ENCODE data around the gene MGAM2.

Gene MGAM2

GRCh38 chr7:142176901-142177300, 65.4 kb downstream of the MGAM2 start:
- no peak for DNase-seq (ENCODE audit: low read depth in 2 of 2)

- DNase-seq (ENCODE audit: low read depth in 2 of 2), result no peak
Measured at GRCh38 chr7:142177869-142178268, 66.4 kb downstream of the MGAM2 start.

- no peak for DNase-seq (ENCODE audit: low read depth in 2 of 2)
Measured at GRCh38 chr7:142180426-142180825, 68.9 kb downstream of the MGAM2 start.

GRCh38 chr7:142181211-142181610, 69.7 kb downstream of the MGAM2 start:
- DNase-seq (ENCODE audit: low read depth in 2 of 2), result no peak

- no peak for DNase-seq (ENCODE audit: low read depth in 2 of 2)
Measured at GRCh38 chr7:142181966-142182365, 70.4 kb downstream of the MGAM2 start.

GRCh38 chr7:142185069-142185468, 73.6 kb downstream of the MGAM2 start:
- DNase-seq (ENCODE audit: low read depth in 2 of 2), result no peak

GRCh38 chr7:142185801-142186200, 74.3 kb downstream of the MGAM2 start:
- DNase-seq (ENCODE audit: low read depth in 2 of 2), result no peak

GRCh38 chr7:142188154-142188553, 76.6 kb downstream of the MGAM2 start:
- DNase-seq (ENCODE audit: low read depth in 2 of 2), result no peak

GRCh38 chr7:142188846-142189245, 77.3 kb downstream of the MGAM2 start:
- DNase-seq (ENCODE audit: low read depth in 2 of 2), result no peak

- DNase-seq (ENCODE audit: low read depth in 2 of 2), result no peak
Measured at GRCh38 chr7:142194201-142194600, 82.7 kb downstream of the MGAM2 start.

GRCh38 chr7:142196066-142196840, 84.7 kb downstream of the MGAM2 start:
- no peak for DNase-seq (ENCODE audit: low read depth in 2 of 2)

GRCh38 chr7:142200206-142200605, 88.7 kb downstream of the MGAM2 start:
- no peak for DNase-seq (ENCODE audit: low read depth in 2 of 2)

- no peak for DNase-seq (ENCODE audit: low read depth in 2 of 2)
Measured at GRCh38 chr7:142228537-142229104, 117.1 kb downstream of the MGAM2 start.

GRCh38 chr7:142231716-142232115, 120.2 kb downstream of the MGAM2 start:
- no peak for DNase-seq (ENCODE audit: low read depth in 2 of 2)

GRCh38 chr7:142240546-142240945, 129.0 kb downstream of the MGAM2 start:
- no peak for DNase-seq (ENCODE audit: low read depth in 2 of 2)

GRCh38 chr7:142243823-142244222, 132.3 kb downstream of the MGAM2 start:
- no peak for DNase-seq (ENCODE audit: low read depth in 2 of 2)

GRCh38 chr7:142248166-142249160, 136.9 kb downstream of the MGAM2 start:
- no peak for DNase-seq (ENCODE audit: low read depth in 2 of 2)

GRCh38 chr7:142249918-142250317, 138.4 kb downstream of the MGAM2 start:
- DNase-seq (ENCODE audit: low read depth in 2 of 2), result no peak

- DNase-seq (ENCODE audit: low read depth in 2 of 2), result no peak
Measured at GRCh38 chr7:142250705-142251104, 139.2 kb downstream of the MGAM2 start.

- no peak for DNase-seq (ENCODE audit: low read depth in 2 of 2)
Measured at GRCh38 chr7:142257958-142258357, 146.4 kb downstream of the MGAM2 start, which contains the start of gene PRSS58. PRSS58 (minus strand) TSS chr7:142258058; CDS start chr7:142257707, 351 bp downstream.

GRCh38 chr7:142263598-142264380, 152.3 kb downstream of the MGAM2 start:
- DNase-seq (ENCODE audit: low read depth in 2 of 2), result no peak

Measured in stimulated activated CD4-positive, alpha-beta T cell treated with anti-CD3 and anti-CD28 coated beads, Interleukin-15, amount 100 ng/mL, for 48 hours (primary cell).